LNCaP clone FGC (cell line): ENCODE results near the gene HAPLN2.

Experiments
- DNase-seq: peaks from one replicate; pipeline ENCODE4 v3.0.0-alpha.2; 2011; ENCODE audit warnings: low read depth
- H3K4me3 ChIP-seq: 2 replicates; pipeline ENCODE4 v1.5.1; 2011; ENCODE audit warnings: mild to moderate bottlenecking, low read depth, low read length, control low read depth
- TF ChIP-seq, protein P1 (sequence below): IDR thresholded peaks from 2 replicates; pipeline ENCODE4 v1.5.1; 2012; ENCODE audit warnings: mild to moderate bottlenecking; ENCODE audit not compliant: control insufficient read depth, insufficient read depth; ENCODE audit errors: extremely low read depth

Gene HAPLN2

GRCh38 chr1:156578055-156578454 lies 41.2 kb upstream of the HAPLN2 start:
- TF ChIP-seq, protein P1, sequence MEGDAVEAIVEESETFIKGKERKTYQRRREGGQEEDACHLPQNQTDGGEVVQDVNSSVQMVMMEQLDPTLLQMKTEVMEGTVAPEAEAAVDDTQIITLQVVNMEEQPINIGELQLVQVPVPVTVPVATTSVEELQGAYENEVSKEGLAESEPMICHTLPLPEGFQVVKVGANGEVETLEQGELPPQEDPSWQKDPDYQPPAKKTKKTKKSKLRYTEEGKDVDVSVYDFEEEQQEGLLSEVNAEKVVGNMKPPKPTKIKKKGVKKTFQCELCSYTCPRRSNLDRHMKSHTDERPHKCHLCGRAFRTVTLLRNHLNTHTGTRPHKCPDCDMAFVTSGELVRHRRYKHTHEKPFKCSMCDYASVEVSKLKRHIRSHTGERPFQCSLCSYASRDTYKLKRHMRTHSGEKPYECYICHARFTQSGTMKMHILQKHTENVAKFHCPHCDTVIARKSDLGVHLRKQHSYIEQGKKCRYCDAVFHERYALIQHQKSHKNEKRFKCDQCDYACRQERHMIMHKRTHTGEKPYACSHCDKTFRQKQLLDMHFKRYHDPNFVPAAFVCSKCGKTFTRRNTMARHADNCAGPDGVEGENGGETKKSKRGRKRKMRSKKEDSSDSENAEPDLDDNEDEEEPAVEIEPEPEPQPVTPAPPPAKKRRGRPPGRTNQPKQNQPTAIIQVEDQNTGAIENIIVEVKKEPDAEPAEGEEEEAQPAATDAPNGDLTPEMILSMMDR, result no peak
- H3K4me3 ChIP-seq, result no peak overlapping the region
- no peak for DNase-seq

GRCh38 chr1:156579472-156579871 lies 39.7 kb upstream of the HAPLN2 start, which contains the start of gene TTC24:
TSS of gene TTC24 (plus strand) at chr1:156579723. CDS start at chr1:156581365, 1,642 bp downstream.
- TF ChIP-seq, protein P1, result no peak
- no peak for DNase-seq
- H3K4me3 ChIP-seq, result no peak within 1 kb of the TSS

DNA sequence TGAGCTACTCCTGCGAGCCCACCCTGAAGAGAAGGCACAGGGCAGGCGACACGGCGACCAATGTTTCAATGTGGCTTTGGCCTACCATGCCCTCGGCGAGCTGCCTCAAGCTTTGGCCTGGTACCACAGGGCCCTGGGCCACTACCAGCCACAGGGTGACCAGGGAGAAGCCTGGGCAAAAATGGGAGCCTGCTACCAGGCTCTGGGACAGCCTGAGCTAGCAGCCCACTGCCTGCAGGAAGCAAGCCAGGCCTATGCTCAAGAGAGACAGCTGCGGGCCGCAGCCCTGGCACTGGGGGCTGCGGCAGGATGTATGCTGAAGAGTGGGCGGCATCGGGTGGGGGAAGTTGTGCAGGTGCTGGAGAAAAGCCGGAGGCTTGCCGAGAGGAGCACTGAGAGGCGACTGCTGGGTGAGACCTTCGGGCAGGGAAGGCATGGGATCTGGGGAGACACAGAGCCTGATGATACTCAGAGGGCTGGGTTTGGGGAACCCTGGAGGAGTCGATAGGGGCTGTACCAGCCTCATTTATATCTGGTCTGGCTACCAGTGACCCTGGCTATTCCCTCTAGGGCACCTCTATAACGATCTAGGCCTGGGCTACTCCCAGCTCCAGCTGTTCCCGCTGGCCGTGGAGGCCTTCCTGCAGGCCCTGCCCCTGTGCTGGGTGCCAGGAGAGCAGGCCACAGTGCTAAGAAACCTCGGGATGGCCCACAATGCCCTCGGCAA lies 37.4 kb upstream of the HAPLN2 start:
- no peak for DNase-seq
- H3K4me3 ChIP-seq, result no peak overlapping the region
- TF ChIP-seq, protein P1, result no peak

GRCh38 chr1:156582388-156583017 lies 36.7 kb upstream of the HAPLN2 start:
- no peak overlapping the region for H3K4me3 ChIP-seq
- no peak for DNase-seq
- TF ChIP-seq, protein P1, result no peak

DNA sequence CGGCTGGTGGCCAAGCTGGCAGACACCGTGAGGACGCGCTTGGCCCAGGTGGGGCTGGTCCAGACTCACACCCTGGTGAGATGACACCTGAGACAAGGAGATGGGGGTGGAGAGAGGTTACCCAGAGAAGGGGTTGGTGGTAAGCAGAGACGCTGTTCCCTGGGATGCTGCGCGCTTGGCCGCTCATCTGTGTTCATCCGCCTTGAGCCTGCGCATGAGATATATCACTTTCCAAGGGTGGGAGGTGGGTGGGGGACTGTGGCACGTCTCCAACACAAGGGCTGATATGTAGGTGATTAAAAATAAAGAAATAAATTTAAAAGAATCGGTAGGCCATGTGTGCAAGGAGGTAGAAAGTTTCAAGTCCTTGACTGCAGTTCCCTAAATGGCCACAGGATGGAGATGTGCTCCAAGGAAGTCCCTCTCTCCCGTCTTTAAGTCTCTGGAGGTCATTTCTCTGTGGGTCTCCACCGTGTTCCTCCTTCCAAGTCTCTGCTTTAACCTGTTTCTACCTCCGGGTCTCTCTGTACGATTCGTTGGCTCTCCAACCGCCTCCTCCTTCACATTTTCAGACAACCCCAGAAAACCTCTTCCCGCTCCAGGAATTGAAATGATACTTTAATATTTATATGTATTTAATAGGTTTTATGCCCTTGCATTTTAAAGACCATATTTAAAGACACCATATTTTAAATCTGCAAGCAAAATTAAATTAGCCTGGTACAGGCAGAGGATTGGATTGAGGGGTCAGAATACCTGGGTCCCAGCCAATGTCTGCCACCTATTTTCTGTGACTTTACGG lies 35.2 kb upstream of the HAPLN2 start:
- no peak overlapping the region for H3K4me3 ChIP-seq
- peak; percentile 69 for DNase-seq
- TF ChIP-seq, protein P1, result peak; percentile 81

DNA sequence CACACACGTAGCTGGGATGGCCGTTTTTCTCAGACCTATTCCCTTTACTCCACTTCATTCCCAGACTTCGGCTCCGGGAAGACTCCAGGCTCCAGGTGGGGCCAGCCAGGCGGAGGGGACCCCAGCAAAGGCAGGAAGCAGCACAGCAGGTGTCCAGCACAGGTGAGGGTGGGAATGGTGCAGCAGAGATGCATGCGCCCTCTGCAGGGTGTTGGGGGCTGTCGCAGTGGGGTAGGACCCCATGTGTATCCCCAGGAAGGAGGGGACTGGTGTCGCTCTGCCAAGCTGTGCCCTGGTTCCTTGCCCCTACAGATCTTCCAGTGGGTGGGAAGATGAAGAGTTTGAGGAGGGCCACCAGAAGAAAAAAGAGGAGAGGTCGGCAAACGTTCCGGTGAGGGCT lies 34.4 kb upstream of the HAPLN2 start:
- no peak for DNase-seq
- H3K4me3 ChIP-seq, result no peak overlapping the region
- TF ChIP-seq, protein P1, result peak; percentile 4; the same call in 1 of the 2 replicates
